ENCODE measurements around the gene CHRNA9.

- TF ChIP-seq SIN3A (IDR thresholded peaks at IDR 0.05; ENCODE audit: borderline replicate concordance, low read depth, low read length), result no peak
- TF ChIP-seq FOXJ3 (CRISPR knock-in tag; IDR thresholded peaks at IDR 0.05), result no peak
- TF ChIP-seq, protein P1, sequence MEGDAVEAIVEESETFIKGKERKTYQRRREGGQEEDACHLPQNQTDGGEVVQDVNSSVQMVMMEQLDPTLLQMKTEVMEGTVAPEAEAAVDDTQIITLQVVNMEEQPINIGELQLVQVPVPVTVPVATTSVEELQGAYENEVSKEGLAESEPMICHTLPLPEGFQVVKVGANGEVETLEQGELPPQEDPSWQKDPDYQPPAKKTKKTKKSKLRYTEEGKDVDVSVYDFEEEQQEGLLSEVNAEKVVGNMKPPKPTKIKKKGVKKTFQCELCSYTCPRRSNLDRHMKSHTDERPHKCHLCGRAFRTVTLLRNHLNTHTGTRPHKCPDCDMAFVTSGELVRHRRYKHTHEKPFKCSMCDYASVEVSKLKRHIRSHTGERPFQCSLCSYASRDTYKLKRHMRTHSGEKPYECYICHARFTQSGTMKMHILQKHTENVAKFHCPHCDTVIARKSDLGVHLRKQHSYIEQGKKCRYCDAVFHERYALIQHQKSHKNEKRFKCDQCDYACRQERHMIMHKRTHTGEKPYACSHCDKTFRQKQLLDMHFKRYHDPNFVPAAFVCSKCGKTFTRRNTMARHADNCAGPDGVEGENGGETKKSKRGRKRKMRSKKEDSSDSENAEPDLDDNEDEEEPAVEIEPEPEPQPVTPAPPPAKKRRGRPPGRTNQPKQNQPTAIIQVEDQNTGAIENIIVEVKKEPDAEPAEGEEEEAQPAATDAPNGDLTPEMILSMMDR (IDR thresholded peaks at IDR 0.05), result no peak
- no peak for TF ChIP-seq JUND (IDR thresholded peaks at IDR 0.05)
- TF ChIP-seq RCOR1 (IDR thresholded peaks at IDR 0.05; ENCODE audit: low read length), result no peak
- TF ChIP-seq SMC3 (IDR thresholded peaks at IDR 0.05; ENCODE audit: low read depth, low read length), result no peak
- TF ChIP-seq USF1 (IDR thresholded peaks at IDR 0.05; ENCODE audit: borderline replicate concordance, low read depth), result no peak
- no peak for TF ChIP-seq RFX5 (IDR thresholded peaks at IDR 0.05; ENCODE audit: low read length)
- no peak for TF ChIP-seq MXI1 (IDR thresholded peaks at IDR 0.05; ENCODE audit: low read depth, low read length)
Observed at GRCh38 chr4:40395166-40395900, 60.2 kb downstream of the CHRNA9 start.
